NCI-H510A treated with DMSO at 0.1 percent for 48 hours (cell line): ENCODE data around the gene PTPRF.
"Not testable (repeated sequence)": the region's sequence is repeated elsewhere in the genome, so short reads cannot be mapped to it uniquely, and the experiment has no call there.

Experiments used
- DNase-seq: peaks from one replicate; lab custom pipeline; 2025; lab: John Stamatoyannopoulos, UW

PTPRF gene

GRCh38 chr1:43530483-43531106 is at the start of gene PTPRF:
TSS of gene PTPRF (plus strand) at chr1:43530883. CDS start at chr1:43545076, 14,193 bp downstream.
- DNase-seq = peak; percentile 99

GRCh38 chr1:43481491-43481890 is 49.2 kb upstream of the PTPRF start:
- no peak for DNase-seq

- DNase-seq = no peak
Measured at GRCh38 chr1:43482215-43482614, 48.5 kb upstream of the PTPRF start.

- no peak for DNase-seq
Measured at GRCh38 chr1:43484367-43484766, 46.3 kb upstream of the PTPRF start.

GRCh38 chr1:43488165-43488564 is 42.5 kb upstream of the PTPRF start:
- DNase-seq = no peak

GRCh38 chr1:43491061-43491460 is 39.6 kb upstream of the PTPRF start:
- DNase-seq = no peak

- DNase-seq = no peak
Measured at GRCh38 chr1:43492826-43493225, 37.9 kb upstream of the PTPRF start.

- no peak for DNase-seq
Measured at GRCh38 chr1:43493661-43494450, 36.8 kb upstream of the PTPRF start.

GRCh38 chr1:43495204-43495603 is 35.5 kb upstream of the PTPRF start:
- DNase-seq = no peak

GRCh38 chr1:43499898-43500297 is 30.8 kb upstream of the PTPRF start:
- DNase-seq = no peak

- not testable (repeated sequence) for DNase-seq
Measured at GRCh38 chr1:43501806-43502205, 28.9 kb upstream of the PTPRF start.

GRCh38 chr1:43503534-43503933 is 27.1 kb upstream of the PTPRF start:
- DNase-seq = no peak

- DNase-seq = no peak
Measured at GRCh38 chr1:43505077-43505780, 25.5 kb upstream of the PTPRF start.

GRCh38 chr1:43506233-43506632 is 24.4 kb upstream of the PTPRF start:
- DNase-seq = no peak

- DNase-seq = no peak
Measured at GRCh38 chr1:43507296-43508295, 23.1 kb upstream of the PTPRF start.

GRCh38 chr1:43509007-43509739 is 21.5 kb upstream of the PTPRF start:
- no peak for DNase-seq

- no peak for DNase-seq
Measured at GRCh38 chr1:43509740-43510375, 20.8 kb upstream of the PTPRF start.

- DNase-seq = no peak
Measured at GRCh38 chr1:43510621-43511020, 20.1 kb upstream of the PTPRF start.

- no peak for DNase-seq
Measured at GRCh38 chr1:43511394-43511793, 19.3 kb upstream of the PTPRF start.

GRCh38 chr1:43512133-43512532 is 18.6 kb upstream of the PTPRF start:
- DNase-seq = no peak

- no peak for DNase-seq
Measured at GRCh38 chr1:43512681-43513080, 18.0 kb upstream of the PTPRF start.
